Right kidney (tissue), 9 donors: ENCODE results near the gene LMBRD1.
"Not testable (repeated sequence)": the region's sequence is repeated elsewhere in the genome, so short reads cannot be mapped to it uniquely, and the experiment has no call there.

Experiments
- DNase-seq: peaks from one replicate; pipeline ENCODE4 v3.0.0-alpha.2; 2016
- long read RNA-seq, 8 donors: transcript quantifications; one replicate each; lab custom pipeline, GENCODE V29; 2026

Gene LMBRD1
- long read RNA-seq, donor 1, transcript LMBRD1-202 (16 exons, 2,264 nt), result major isoform, 51 of 89 reads
- long read RNA-seq, donor 1, partial matches to known transcripts, result 30 of 89 reads
- long read RNA-seq, donor 1, other reads (novel, unspliced or antisense), result 0 of 89 reads
- long read RNA-seq, donor 2, transcript LMBRD1-202 (16 exons, 2,264 nt), result major isoform, 42 of 59 reads
- long read RNA-seq, donor 2, partial matches to known transcripts, result 13 of 59 reads
- long read RNA-seq, donor 2, other reads (novel, unspliced or antisense), result 0 of 59 reads
- long read RNA-seq, donor 3, transcript LMBRD1-202 (16 exons, 2,264 nt), result major isoform, 26 of 49 reads
- long read RNA-seq, donor 3, partial matches to known transcripts, result 21 of 49 reads
- long read RNA-seq, donor 3, other reads (novel, unspliced or antisense), result 0 of 49 reads
- long read RNA-seq, donor 4, transcript LMBRD1-202 (16 exons, 2,264 nt), result major isoform, 33 of 66 reads
- long read RNA-seq, donor 4, partial matches to known transcripts, result 27 of 66 reads
- long read RNA-seq, donor 4, other reads (novel, unspliced or antisense), result 0 of 66 reads
- long read RNA-seq, donor 5, transcript LMBRD1-202 (16 exons, 2,264 nt), result major isoform, 40 of 75 reads
- long read RNA-seq, donor 5, partial matches to known transcripts, result 31 of 75 reads
- long read RNA-seq, donor 5, other reads (novel, unspliced or antisense), result 0 of 75 reads
- long read RNA-seq, donor 6, transcript LMBRD1-202 (16 exons, 2,264 nt), result major isoform, 46 of 92 reads
- long read RNA-seq, donor 6, partial matches to known transcripts, result 42 of 92 reads
- long read RNA-seq, donor 6, other reads (novel, unspliced or antisense), result 0 of 92 reads
- long read RNA-seq, donor 7, transcript LMBRD1-202 (16 exons, 2,264 nt), result major isoform, 44 of 66 reads
- long read RNA-seq, donor 7, transcript LMBRD1-205 (15 exons, 3,578 nt), result minor isoform, 5 of 66 reads
- long read RNA-seq, donor 7, partial matches to known transcripts, result 15 of 66 reads
- long read RNA-seq, donor 7, other reads (novel, unspliced or antisense), result 0 of 66 reads
- long read RNA-seq, donor 8, transcript LMBRD1-202 (16 exons, 2,264 nt), result major isoform, 59 of 118 reads
- long read RNA-seq, donor 8, partial matches to known transcripts, result 52 of 118 reads
- long read RNA-seq, donor 8, other reads (novel, unspliced or antisense), result 0 of 118 reads

DNA sequence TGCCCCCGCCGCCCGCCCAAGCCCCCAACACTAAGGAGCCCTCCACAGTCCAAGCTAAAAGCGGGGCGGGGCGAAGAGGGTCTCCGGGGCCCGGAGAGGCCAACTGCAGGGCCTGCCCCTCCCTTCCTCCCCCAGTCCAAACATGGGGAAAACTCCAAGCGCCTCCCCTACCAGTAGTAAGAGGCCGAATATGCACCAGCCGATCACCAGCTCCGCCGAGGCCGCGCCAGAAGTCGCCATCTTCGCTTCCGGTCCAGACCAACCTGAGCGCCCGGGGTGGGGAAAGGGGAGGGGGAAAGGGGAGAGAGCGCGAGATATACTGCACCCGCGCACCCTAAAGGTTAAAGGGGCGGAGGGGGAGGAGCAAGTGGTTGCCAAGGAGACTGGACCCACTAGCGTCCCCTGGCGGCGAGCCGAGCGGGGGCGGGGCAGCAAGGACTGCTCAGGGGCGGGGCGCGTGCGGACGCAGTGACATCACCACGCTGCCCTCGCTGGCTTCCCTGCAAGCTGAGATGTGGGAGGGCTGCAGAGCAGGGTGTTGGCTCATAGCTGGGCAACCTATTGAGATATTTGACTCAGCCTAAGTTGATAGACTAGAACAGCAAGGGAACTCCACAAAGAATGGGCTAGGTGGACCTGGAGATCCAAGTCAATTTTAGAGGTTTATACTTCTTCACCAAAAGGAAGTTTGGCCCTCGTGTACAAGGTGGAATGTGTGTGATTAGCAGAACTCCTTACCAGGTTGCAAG lies at the start of gene LMBRD1:
TSS of gene LMBRD1 (minus strand) at position 369 of the 749 bp plus-strand sequence. CDS start at position 240, 129 bp downstream.
- DNase-seq, result peak; percentile 83

DNA sequence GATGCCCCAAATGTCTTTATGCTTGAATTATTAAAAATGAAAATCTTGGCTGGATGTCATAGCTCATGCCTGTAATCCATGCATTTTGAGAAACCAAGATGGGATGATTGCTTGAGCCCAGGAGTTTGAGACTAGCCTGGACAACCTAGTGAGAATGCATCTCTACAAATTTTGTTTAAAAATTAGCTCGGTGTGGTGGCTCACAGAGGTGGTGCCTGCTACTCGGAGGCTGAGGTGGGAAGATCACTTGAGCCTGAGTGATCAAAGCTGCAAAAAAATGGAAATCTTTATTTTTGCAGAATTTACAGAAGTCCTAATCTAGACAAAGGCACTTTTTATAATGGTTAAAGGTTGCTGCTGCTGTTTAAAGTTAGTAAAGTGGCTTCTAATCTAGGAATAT lies 49.5 kb upstream of the LMBRD1 start:
- DNase-seq, result no peak

DNA sequence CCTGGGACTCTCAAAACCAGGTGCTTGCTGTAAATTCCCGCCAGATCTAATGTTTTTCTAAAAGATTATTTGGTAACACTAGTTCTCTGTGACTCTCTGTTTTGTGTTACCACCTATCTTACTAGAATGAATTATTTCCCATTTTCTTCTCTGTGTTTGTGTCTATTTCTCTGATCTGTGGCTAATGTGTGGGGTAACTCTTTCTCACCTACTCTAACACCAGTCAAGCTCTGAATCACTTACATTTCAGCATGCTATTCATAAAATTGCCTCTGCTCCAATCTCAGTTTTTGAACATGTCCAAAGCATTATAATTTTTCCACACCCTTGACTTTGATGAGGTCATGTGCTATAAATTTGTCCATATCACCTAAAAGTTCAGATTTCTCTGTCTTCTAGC lies 46.4 kb upstream of the LMBRD1 start:
- DNase-seq, result no peak

DNA sequence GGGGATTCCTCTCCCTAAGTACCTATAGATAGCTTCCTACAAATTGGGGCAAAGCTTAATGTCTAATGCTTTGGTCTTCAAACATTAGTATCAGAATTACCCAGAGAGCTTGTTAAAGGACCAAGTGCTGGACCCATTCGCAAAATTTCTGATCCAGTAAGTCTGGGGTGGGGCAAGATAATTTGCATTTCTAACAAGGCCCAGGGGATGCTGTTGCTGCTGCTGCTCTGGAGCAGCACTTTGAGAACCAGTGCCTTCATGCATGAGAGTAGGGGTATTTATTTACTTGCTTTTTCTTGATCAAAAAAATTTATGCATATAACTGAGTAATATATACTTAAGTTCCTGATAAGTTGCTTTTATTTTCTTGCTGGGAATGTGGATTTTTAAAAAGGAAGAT lies 45.1 kb upstream of the LMBRD1 start:
- DNase-seq, result no peak

DNA sequence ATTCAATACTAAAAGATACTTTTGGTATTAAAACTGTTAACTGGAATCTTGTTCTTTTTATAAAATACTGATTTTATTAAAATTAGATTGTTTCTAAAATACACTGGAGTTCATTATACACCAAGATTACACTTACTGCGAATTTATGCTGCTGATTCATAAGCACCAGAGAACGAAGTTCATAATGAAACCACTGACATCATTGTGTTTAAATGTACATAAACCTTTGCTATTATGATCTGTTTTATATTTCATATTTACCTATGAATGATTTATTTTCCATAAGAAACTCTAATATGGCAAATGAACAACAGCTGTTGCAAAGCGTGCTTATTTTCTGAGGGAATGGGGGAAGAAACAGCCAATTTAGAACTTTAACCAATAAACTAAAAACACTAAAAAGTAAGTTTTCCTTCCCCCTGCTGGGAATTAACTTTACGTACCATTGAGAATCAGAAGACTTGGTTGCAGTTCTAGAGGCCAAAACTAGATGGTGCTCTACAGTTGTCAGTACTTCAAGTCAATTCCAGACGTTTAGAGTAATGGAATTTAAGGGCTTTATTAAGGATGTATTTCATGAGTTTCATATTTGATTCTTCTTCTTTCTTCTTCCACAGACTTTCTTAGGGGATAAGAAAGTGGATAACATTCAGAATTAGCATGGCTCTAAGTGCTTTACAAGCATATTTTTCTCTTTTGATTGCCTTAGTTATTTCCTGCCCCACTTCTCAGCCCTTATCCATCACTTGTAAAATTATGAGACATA lies 38.8 kb upstream of the LMBRD1 start:
- peak; percentile 11 for DNase-seq

DNA sequence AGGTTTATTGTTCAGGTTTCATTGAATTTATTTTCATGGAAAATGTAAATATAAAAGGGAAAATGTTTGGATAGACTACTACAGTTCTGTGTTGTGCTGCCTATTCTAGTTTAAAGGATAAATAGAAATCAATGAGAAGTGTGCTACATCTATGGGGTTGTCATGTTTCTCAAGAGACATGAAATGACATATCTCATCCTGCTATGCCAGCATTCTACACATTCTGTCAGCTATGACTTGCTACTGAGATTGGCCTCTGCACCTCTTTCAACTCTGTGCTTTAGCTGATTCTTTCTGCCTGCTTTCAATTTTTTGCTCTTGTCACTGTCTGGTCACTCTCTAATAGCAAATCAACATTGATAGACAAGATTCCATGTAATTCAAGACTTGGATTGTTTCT lies 35.7 kb upstream of the LMBRD1 start:
- DNase-seq, result no peak

DNA sequence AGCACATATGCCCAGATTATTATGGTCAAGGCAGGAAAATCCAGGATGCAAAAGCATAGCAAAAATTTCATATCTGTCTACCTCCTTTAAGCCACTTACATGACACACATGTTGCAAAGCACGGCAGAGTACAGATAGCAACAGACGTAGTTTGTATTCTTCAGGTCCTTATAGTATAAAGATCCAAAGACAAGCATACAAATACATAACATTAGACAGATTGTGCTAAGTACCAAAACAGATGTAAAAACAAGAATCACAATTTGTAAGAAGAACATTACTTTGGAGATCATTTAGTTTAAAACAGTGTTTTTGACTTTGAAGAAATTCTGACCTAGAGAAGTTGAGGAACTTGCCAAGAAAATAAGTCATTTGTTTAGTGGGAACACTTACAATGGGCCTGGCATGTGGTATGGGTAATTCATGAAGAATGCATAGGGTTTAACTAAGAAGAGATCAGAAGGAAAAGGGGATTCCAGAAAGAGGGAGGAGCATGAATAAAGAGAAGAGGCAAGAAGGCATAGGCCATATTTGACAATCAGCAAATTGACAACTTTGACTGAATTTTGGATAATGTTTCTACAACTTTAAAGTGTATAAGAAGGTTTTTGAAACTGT lies 30.6 kb upstream of the LMBRD1 start:
- no peak for DNase-seq

DNA sequence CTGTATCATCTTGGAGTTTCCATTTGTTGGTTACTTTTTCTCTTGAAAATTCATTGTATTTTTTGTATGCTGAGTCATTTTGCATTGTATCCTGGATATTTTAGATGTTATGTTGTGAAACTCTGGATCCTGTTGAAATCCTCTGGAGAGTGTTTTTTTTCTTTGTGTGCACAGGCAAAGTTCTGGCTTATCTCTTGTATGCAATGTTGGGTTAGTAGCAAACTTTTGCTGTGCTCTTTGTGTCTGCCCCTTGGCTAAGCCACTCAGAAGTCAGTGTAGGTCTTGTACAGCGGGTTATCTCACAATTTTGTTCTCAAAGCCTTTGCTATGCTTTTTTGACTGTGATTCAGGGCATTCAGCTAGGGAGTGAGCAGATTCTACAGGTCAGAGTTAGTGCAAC lies 29.1 kb upstream of the LMBRD1 start:
- DNase-seq, result no peak

DNA sequence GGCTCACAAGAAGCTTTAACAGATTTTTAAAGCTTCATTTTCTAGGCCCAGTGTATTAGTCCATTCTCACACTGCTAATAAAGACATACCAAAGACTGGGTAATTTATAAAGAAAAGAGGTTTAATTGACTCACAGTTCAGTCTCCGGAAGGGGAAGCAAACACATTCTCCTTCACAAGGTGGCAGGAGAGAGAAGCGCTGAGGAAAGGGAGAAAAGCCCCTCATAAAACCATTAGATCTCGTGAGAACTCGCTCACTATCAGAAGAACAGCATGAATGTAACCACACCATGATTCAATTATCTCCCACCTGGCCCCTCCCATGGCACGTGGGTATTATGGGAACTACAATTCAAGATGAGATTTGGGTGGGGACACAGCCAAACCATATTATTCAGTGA lies 27.5 kb upstream of the LMBRD1 start:
- DNase-seq, result not testable (repeated sequence)

DNA sequence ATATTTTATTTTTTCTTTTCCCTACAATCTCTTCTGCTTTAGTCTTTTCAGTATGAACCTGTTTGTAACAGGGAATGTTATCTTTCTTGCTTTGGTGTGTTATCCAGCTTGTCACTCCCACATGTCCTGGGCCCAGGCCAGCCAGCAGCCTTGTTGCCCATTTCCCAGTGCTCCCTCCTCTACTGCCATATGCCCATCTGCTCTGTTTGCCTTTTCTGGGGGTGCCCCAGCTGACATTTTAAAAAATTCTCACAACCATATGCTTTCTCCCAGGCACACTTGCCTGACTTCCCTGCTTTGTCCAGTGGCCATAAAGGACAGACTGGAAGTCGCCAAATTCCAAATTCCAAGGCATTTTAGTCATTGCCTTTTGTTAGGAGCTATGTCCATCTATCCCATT lies 23.6 kb upstream of the LMBRD1 start:
- no peak for DNase-seq

DNA sequence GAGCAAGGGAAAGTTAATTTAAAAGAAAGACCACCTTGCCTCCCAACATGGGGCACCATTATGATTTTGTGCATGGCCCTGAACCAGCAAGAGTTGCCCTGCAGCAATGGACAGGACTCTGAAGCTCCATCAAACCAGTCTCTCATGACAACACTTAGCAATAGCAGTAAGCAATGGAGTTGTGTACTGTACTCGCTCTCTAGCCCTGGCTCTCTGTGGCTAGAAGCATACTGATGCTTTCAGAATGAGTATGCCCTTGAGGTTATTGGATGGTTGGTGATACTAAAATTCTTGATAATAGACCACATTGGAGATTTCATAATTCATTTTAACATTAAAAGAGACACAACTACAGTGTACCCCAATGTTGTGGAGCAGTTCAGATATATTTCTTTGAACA lies 23.2 kb upstream of the LMBRD1 start:
- no peak for DNase-seq

DNA sequence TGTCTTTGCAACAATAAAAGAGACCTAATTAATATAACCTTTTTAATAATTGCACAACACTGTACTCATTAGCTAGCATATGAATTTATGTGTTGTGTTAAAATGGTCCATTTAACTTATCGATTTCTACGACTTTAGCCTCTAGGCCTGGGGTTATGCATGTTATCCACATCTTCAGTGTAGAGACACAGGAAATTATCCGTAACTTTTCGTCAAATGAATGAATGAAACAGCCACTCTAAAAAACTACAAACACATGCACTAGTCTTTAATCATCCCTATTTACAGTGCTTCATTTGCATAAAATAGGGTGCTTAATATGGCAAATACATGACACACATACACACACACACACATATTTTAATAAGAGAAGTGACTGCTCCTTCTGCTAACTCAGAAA lies 22.3 kb upstream of the LMBRD1 start:
- no peak for DNase-seq

DNA sequence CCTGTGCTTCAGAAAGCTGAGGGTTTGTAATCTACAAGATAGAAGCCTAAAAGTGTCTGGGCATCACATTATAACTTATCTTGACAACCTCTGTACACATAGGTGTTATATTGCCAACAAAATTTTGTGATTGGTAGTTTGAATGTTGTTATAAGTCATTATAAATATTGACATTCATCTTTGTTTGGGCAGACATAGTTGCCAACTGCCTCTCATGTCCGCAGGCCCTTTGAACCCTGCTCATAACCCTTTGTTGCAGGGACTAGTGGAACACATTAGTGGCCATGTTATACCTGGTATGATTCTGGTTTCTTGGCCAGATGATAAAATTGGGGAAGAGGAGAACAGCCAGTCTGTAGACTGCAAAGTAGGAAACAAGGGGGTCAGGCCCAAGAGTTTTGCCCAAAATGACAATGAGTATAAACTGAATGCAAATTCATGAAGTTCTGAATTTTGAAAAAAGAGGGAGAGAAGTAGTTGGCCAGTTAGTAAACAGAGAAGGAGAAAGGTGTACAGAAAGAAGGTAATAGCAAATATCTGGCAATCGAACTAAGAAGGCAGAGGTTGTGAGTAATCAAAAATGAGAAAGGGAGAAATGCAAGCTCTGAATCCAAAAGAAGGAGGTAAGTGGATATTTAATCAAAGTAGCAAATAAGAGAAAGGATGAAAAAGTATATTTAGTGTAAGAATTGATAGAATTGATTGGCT lies 21.6 kb upstream of the LMBRD1 start:
- DNase-seq, result no peak

DNA sequence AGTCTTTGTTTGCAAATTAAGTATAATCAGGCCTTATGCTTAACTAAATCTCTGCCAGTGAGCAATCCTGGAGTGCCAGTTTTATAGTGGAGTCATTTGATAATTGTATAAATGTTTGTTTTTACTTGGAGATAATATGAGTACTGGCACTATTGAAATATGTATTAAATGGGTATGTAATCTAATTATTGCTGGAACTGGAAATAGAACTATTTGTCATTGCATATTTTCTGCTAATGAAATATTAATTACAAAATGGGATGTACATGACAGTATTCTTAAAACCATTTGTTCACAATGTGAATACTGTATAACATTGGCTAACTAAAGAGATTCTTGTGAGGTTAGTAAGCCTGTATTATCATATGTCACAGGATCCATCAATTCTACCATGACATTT lies 20.5 kb upstream of the LMBRD1 start:
- DNase-seq, result no peak

DNA sequence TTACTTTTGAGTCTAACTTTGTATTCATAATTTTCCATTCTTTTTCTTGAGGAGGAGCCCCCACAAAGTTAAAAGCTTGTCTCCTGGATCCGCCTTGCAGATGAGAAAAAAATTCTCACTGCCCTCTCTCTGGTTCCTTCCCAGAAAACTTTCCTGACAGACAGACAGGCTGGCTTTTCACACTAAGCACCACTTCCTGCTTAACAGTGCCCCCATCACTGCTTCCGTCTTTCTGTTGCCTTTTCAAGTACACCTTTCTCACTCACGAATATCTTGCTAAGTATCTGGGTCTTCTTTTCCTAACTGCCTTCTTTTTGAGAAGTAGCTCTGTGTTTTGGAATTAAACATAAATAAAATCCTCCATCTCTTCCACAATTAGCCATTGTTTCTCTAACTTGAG lies 19.8 kb upstream of the LMBRD1 start:
- no peak for DNase-seq

DNA sequence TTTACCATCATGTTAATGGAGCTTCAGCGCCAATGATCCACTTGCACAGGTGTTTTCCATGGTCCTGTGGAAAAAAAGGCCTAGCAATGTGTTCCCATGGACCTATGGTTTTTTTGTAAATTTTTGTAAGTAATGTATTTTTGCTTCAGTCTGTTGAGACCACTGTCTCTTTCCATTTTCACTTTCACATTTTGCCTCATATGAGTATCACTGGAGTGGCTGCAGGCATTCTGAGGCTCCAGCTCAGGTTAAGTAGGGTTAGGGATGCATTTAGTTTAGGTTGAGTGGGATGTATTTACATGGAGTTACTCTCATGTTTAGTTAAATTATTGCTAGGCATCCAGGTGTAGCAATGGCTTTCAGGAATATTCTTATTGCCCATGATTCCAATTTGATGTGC lies 19.2 kb upstream of the LMBRD1 start:
- no peak for DNase-seq

DNA sequence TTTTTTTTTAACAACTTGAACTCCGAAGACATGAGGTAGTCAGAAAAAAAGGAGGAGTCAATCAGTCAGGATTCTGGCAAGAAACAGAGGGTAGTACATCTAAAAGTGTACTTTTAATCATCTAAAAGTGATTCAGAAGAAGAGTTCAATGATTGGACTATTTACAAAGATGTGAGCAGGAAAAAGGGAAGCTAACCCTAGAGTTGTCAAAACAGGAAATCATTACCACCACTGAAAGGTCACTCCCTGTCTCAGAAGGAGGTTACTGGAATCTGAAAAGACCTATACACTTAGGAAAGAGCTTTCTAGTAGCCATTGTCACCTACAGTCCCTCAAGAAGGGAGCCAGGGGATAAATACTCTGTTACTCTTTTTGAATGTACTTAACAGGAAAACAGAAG lies 16.7 kb upstream of the LMBRD1 start:
- no peak for DNase-seq

DNA sequence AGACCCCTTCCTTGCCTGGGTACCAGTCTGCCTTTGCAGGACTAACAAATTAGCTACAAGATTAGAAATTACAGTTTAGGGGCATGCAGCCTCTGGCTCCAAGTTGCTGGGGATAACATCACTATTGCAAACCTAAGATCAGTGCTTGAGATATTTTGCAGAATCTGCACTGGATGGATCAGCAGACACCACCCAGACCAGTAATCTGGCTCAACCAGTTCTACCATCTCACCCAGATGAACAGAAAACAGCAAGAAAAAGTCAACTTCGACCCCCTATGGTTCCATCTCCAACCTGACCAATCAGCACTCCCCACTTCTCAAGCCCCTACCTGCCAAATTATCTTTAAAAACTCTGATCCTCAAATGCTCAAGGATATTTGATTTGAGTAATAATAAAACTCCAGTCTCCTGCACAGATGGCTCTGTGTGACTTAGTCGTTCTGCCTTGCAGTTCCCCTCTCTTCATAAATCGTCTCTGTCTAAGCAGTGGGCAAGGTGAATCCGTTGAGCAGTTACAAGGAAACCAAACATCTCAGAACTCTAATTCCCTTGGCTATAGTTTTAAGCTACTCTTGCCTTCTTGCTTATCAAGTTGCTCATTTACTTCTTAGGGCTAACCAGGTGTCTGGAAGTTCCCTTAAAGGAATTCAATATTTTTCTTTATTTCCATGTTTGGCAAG lies 16.1 kb upstream of the LMBRD1 start:
- DNase-seq, result no peak

DNA sequence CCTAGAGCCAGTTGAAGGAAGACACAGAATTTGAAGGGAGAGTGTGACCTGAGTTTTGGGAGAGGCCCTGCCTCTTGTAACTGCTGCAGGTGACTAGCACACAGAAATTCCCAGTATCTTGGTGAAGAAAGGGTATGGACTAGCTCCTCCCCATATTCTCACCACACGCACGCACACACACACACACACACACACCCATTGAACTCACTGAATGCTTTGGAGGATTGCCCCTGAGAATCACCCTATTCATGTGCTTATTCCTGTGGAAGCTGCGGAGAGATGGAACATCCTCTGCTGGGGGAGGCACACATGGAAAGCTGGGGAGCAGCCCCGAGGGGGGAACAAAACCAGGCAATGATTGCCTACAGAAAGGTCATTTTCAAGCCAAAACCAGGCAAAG lies 6.2 kb upstream of the LMBRD1 start:
- no peak for DNase-seq

DNA sequence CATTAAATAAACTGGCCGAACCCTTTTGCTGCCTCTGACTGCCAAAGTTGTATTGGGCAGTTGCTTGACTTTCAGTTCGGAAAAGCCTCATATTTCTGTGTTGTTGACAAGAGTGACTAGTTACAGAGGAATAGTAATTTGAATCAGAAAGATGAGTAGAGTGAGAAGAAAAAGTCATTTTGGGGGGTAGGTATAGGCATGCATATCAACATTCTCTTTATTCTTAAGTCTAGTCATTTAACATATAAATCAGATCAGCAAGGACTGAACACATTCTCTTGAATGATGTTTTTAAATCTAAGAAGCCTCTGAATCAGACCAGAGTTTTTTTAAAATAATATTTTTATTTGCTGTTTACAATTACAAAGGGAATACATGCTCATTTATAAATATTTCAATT lies 4.9 kb upstream of the LMBRD1 start:
- DNase-seq, result no peak
